WTC11 (cell line): ENCODE measurements around the gene C17orf78. TPM values are rescaled to one million over a fixed set of nuclear protein-coding genes. Genes with fewer than 3 reads are reported as not detected.
A peak's percentile ranks its signal among the peaks of the same experiment; 100 is the strongest.

Source experiments
- ATAC-seq: fragments of 200-7000 bp; cut with Tn5 transposase; 2 replicates; pipeline ENCODE4 v1.10.0; 2021; ENCODE audit warnings: mild to moderate bottlenecking, moderate library complexity
- CTCF ChIA-PET: fragments of 300-600 bp; sonication (Branson Sonifier 250); formaldehyde crosslinking; loops from one replicate; lab custom pipeline; 2021; ENCODE audit warnings: antibody characterized with exemption; lab: Charles Lee
- POLR2A ChIA-PET: fragments of 350-600 bp; sonication (Branson Sonifier 250); formaldehyde crosslinking; loops from one replicate; lab custom pipeline; 2021; ENCODE audit warnings: antibody characterized with exemption; lab: Charles Lee
- DNase-seq: peaks from one replicate; pipeline ENCODE4 v3.0.0; 2021; ENCODE audit warnings: low spot score
- H3K27ac Mint-ChIP-seq: 2 replicates; pipeline ENCODE4 v1.8.0; 2021; ENCODE audit warnings: mixed read lengths
- H3K27me3 Mint-ChIP-seq: 2 replicates; pipeline ENCODE4 v1.8.0; 2021; ENCODE audit warnings: low read depth, mild to moderate bottlenecking, moderate library complexity, mixed read lengths
- H3K36me3 Mint-ChIP-seq: 2 replicates; pipeline ENCODE4 v1.8.0; 2021; ENCODE audit warnings: mixed read lengths
- H3K4me1 Mint-ChIP-seq: 2 replicates; pipeline ENCODE4 v1.8.0; 2022; ENCODE audit warnings: mixed read lengths
- H3K4me3 Mint-ChIP-seq: 2 replicates; pipeline ENCODE4 v1.8.0; 2021; ENCODE audit warnings: mild to moderate bottlenecking, moderate library complexity, mixed read lengths
- H3K9me3 Mint-ChIP-seq: 2 replicates; pipeline ENCODE4 v1.8.0; 2021; ENCODE audit warnings: mixed read lengths
- ATF1 ChIP-seq: sonication (generic); formaldehyde crosslinking; IDR thresholded peaks from 2 replicates; pipeline ENCODE4 v1.8.1; 2023; ENCODE audit warnings: mild to moderate bottlenecking, moderate library complexity, missing genetic modification reagents
- ESRRA ChIP-seq: sonication (generic); formaldehyde crosslinking; IDR thresholded peaks from 2 replicates; pipeline ENCODE4 v1.8.1; 2022; ENCODE audit warnings: mild to moderate bottlenecking, missing genetic modification reagents, borderline replicate concordance
- FOXJ3 ChIP-seq: sonication (generic); formaldehyde crosslinking; IDR thresholded peaks from 2 replicates; pipeline ENCODE4 v1.9.0; 2021; ENCODE audit warnings: missing genetic modification reagents, mild to moderate bottlenecking, borderline replicate concordance
- HMGA2 ChIP-seq: fragments of 250-450 bp; sonication (Bioruptor Pico); IDR thresholded peaks from 2 replicates; pipeline ENCODE4 v1.4.0; 2021; ENCODE audit warnings: mild to moderate bottlenecking, moderate library complexity
- IRF2 ChIP-seq: sonication (generic); formaldehyde crosslinking; IDR thresholded peaks from 2 replicates; pipeline ENCODE4 v1.8.0; 2022; ENCODE audit warnings: low read depth, missing genetic modification reagents, borderline replicate concordance
- KAT7 ChIP-seq: sonication (generic); formaldehyde crosslinking; IDR thresholded peaks from 2 replicates; pipeline ENCODE4 v1.8.1; 2023; ENCODE audit warnings: missing genetic modification reagents, mild to moderate bottlenecking, borderline replicate concordance
- MYBL2 ChIP-seq: sonication (generic); formaldehyde crosslinking; IDR thresholded peaks from 2 replicates; pipeline ENCODE4 v1.8.1; 2023; ENCODE audit warnings: mild to moderate bottlenecking, moderate library complexity, missing genetic modification reagents
- NFE2L1 ChIP-seq: sonication (generic); formaldehyde crosslinking; IDR thresholded peaks from 2 replicates; pipeline ENCODE4 v1.8.1; 2023; ENCODE audit warnings: missing genetic modification reagents
- OVOL2 ChIP-seq: fragments of 250-450 bp; sonication (Bioruptor Pico); IDR thresholded peaks from 2 replicates; pipeline ENCODE4 v1.9.0; 2021; ENCODE audit warnings: mild to moderate bottlenecking, borderline replicate concordance
- SMAD4 ChIP-seq: sonication (generic); formaldehyde crosslinking; IDR thresholded peaks from 2 replicates; pipeline ENCODE4 v1.8.0; 2022; ENCODE audit warnings: mild to moderate bottlenecking, missing genetic modification reagents
- TCF7 ChIP-seq: sonication (generic); formaldehyde crosslinking; IDR thresholded peaks from 2 replicates; pipeline ENCODE4 v1.8.0; 2022; ENCODE audit warnings: mild to moderate bottlenecking, low read depth, missing genetic modification reagents, moderate library complexity
- ZNF219 ChIP-seq: sonication (generic); formaldehyde crosslinking; IDR thresholded peaks from 2 replicates; pipeline ENCODE4 v1.8.0; 2023; ENCODE audit warnings: missing genetic modification reagents, mild to moderate bottlenecking, borderline replicate concordance
- ZNF416 ChIP-seq: fragments of 250-450 bp; sonication (Bioruptor Pico); IDR thresholded peaks from 2 replicates; pipeline ENCODE4 v1.9.0; 2021; ENCODE audit warnings: mild to moderate bottlenecking, inconsistent platforms
- ZNF671 ChIP-seq: fragments of 250-450 bp; sonication (Bioruptor Pico); IDR thresholded peaks from 2 replicates; pipeline ENCODE4 v1.8.0; 2021; ENCODE audit warnings: mild to moderate bottlenecking
- total RNA-seq: library from RNA; stranded (reverse); gene quantifications from 3 replicates; pipeline ENCODE4 v1.2.3, GENCODE V29; 2021
- TF ChIP-seq, protein P1 (sequence below): fragments of 250-450 bp; sonication (Bioruptor Pico); IDR thresholded peaks from 2 replicates; pipeline ENCODE4 v1.9.0; 2021; ENCODE audit warnings: mild to moderate bottlenecking
- TF ChIP-seq, protein P2 (sequence below): sonication (generic); formaldehyde crosslinking; IDR thresholded peaks from 2 replicates; pipeline ENCODE4 v1.8.1; 2023; ENCODE audit warnings: mild to moderate bottlenecking, missing genetic modification reagents, borderline replicate concordance
- TF ChIP-seq, protein P3 (sequence below): sonication (generic); formaldehyde crosslinking; IDR thresholded peaks from 2 replicates; pipeline ENCODE4 v1.8.1; 2022; ENCODE audit warnings: low read depth, missing genetic modification reagents, borderline replicate concordance
- TF ChIP-seq, protein P4 (sequence below): sonication (generic); formaldehyde crosslinking; IDR thresholded peaks from 2 replicates; pipeline ENCODE4 v1.8.1; 2023; ENCODE audit warnings: mild to moderate bottlenecking, missing genetic modification reagents
- TF ChIP-seq, protein P5 (sequence below): sonication (generic); formaldehyde crosslinking; IDR thresholded peaks from 2 replicates; pipeline ENCODE4 v1.8.0; 2022; ENCODE audit warnings: mild to moderate bottlenecking, missing genetic modification reagents

C17orf78 gene
- total RNA-seq, 1 experiment from 2014 or later, result not detected

DNA sequence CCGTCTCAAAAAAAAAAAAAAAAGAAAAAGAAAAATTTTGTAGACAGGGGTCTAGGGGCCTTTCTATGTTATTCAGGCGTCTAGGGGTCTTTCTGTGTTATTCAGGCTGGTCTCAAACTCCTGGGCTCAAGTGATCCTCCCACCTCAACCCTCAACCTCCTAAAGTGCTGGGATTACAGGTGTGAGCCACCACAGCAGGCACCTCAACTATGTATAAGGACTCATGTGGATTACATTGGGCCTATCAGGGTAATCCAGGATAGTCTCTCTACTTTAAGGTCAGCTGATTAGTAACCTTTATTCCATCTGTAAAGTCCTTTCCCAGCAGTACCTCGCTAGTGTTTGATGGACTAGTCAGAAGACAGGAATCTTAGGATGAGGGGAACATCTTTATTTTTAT lies 53.3 kb downstream of the C17orf78 start:
- peaks cover 34% of the 10 kb centered on the region for H3K36me3 Mint-ChIP-seq
- no peak for TF ChIP-seq NFE2L1 (CRISPR knock-in tag)
- POLR2A ChIA-PET, result interaction anchor here (0.7 kb wide), 1 partner anchor 42 kb away, joined by 5 read pairs; no protein-coding TSS in a partner anchor
- no peaks in the 10 kb centered on the region for H3K4me1 Mint-ChIP-seq
- ATAC-seq, result no peak
- no peak overlapping the region for H3K4me3 Mint-ChIP-seq
- H3K27ac Mint-ChIP-seq, result no peak overlapping the region
- H3K27me3 Mint-ChIP-seq, result no peaks in the 10 kb centered on the region
- no peak for DNase-seq
- CTCF ChIA-PET, result interaction anchor here (0.7 kb wide), 1 partner anchor 8 kb away, joined by 5 read pairs; no protein-coding TSS in a partner anchor
- no peaks in the 10 kb centered on the region for H3K9me3 Mint-ChIP-seq

DNA sequence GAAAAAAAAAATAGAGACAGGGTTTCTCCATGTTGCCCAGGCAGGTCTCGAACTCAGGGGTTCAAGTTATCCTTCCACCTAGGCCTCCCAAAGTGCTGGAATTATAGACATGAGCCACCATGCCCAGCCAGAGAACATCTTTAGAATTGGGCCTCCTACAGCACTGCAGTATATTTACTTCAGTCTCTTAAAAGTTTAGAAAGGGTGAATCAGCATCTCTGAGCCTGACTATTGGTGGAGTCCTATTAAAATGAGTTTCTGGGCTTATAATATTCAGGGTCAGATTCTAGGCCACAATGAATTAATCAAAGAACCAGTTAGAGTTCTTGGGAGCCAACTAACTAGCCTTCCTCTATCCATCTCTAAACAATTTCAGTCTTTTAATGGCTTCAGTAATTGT lies 53.7 kb downstream of the C17orf78 start:
- CTCF ChIA-PET, result interaction anchor here (1.0 kb wide), 1 partner anchor 8 kb away, joined by 3 read pairs; no protein-coding TSS in a partner anchor
- Mint-ChIP-seq H3K27me3 (no peaks in the 10 kb centered on the region), H3K36me3 (peaks cover 34% of the 10 kb centered on the region)

DNA sequence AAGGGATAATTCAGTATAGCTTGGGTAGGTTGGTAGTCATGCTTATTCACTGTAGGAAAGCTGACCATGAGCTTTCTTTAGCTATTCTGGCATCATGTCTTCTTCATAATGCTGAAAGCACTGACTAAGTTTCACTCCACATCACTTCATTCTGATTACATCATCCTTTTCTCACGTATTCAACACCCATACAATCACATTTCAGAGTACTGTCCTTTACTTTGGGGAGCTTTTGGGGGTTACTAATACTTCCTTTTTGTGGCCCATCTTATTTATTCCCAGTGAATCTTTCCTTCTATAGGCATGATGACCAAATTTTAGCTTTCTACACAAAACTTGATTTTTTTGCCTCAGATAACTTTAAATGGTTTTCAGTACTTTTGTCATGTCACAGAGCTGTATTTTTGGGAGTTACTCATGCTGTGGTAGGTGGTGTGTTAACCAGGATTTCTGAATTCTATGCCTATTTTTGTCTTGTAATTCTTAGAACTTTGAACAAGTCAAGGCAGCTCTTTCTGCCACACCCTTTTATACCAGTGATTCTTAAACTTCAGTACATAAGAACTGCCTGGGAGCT lies 54.4 kb downstream of the C17orf78 start:
- no peaks in the 10 kb centered on the region for H3K27me3 Mint-ChIP-seq
- no peaks in the 10 kb centered on the region for H3K9me3 Mint-ChIP-seq
- DNase-seq, result no peak
- H3K4me3 Mint-ChIP-seq, result no peak overlapping the region
- no peak for ATAC-seq
- ChIA-PET POLR2A (no interaction called here), CTCF (interaction anchor here (0.9 to 1.0 kb wide), 2 partner anchors 8 to 140 kb away, joined by 3 read pairs; no protein-coding TSS in a partner anchor)
- H3K36me3 Mint-ChIP-seq, result peaks cover 29% of the 10 kb centered on the region
- no peaks in the 10 kb centered on the region for H3K4me1 Mint-ChIP-seq
- H3K27ac Mint-ChIP-seq, result peak overlapping the region; percentile 10
- TF ChIP-seq KAT7 (CRISPR knock-in tag) (no peak), OVOL2 (CRISPR knock-in tag) (no peak), SMAD4 (no peak), MYBL2 (CRISPR knock-in tag) (no peak), ZNF416 (CRISPR knock-in tag) (no peak), ZNF219 (CRISPR knock-in tag) (no peak), FOXJ3 (CRISPR knock-in tag) (no peak), TCF7 (CRISPR knock-in tag) (no peak), ATF1 (CRISPR knock-in tag) (no peak), HMGA2 (CRISPR knock-in tag) (no peak), IRF2 (CRISPR knock-in tag) (no peak), ZNF671 (no peak), ESRRA (CRISPR knock-in tag) (no peak)
- TF ChIP-seq, protein P1, sequence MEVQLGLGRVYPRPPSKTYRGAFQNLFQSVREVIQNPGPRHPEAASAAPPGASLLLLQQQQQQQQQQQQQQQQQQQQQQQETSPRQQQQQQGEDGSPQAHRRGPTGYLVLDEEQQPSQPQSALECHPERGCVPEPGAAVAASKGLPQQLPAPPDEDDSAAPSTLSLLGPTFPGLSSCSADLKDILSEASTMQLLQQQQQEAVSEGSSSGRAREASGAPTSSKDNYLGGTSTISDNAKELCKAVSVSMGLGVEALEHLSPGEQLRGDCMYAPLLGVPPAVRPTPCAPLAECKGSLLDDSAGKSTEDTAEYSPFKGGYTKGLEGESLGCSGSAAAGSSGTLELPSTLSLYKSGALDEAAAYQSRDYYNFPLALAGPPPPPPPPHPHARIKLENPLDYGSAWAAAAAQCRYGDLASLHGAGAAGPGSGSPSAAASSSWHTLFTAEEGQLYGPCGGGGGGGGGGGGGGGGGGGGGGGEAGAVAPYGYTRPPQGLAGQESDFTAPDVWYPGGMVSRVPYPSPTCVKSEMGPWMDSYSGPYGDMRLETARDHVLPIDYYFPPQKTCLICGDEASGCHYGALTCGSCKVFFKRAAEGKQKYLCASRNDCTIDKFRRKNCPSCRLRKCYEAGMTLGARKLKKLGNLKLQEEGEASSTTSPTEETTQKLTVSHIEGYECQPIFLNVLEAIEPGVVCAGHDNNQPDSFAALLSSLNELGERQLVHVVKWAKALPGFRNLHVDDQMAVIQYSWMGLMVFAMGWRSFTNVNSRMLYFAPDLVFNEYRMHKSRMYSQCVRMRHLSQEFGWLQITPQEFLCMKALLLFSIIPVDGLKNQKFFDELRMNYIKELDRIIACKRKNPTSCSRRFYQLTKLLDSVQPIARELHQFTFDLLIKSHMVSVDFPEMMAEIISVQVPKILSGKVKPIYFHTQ (CRISPR knock-in tag), result no peak
- TF ChIP-seq, protein P2, sequence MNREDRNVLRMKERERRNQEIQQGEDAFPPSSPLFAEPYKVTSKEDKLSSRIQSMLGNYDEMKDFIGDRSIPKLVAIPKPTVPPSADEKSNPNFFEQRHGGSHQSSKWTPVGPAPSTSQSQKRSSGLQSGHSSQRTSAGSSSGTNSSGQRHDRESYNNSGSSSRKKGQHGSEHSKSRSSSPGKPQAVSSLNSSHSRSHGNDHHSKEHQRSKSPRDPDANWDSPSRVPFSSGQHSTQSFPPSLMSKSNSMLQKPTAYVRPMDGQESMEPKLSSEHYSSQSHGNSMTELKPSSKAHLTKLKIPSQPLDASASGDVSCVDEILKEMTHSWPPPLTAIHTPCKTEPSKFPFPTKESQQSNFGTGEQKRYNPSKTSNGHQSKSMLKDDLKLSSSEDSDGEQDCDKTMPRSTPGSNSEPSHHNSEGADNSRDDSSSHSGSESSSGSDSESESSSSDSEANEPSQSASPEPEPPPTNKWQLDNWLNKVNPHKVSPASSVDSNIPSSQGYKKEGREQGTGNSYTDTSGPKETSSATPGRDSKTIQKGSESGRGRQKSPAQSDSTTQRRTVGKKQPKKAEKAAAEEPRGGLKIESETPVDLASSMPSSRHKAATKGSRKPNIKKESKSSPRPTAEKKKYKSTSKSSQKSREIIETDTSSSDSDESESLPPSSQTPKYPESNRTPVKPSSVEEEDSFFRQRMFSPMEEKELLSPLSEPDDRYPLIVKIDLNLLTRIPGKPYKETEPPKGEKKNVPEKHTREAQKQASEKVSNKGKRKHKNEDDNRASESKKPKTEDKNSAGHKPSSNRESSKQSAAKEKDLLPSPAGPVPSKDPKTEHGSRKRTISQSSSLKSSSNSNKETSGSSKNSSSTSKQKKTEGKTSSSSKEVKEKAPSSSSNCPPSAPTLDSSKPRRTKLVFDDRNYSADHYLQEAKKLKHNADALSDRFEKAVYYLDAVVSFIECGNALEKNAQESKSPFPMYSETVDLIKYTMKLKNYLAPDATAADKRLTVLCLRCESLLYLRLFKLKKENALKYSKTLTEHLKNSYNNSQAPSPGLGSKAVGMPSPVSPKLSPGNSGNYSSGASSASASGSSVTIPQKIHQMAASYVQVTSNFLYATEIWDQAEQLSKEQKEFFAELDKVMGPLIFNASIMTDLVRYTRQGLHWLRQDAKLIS (CRISPR knock-in tag), result no peak
- TF ChIP-seq, protein P3, sequence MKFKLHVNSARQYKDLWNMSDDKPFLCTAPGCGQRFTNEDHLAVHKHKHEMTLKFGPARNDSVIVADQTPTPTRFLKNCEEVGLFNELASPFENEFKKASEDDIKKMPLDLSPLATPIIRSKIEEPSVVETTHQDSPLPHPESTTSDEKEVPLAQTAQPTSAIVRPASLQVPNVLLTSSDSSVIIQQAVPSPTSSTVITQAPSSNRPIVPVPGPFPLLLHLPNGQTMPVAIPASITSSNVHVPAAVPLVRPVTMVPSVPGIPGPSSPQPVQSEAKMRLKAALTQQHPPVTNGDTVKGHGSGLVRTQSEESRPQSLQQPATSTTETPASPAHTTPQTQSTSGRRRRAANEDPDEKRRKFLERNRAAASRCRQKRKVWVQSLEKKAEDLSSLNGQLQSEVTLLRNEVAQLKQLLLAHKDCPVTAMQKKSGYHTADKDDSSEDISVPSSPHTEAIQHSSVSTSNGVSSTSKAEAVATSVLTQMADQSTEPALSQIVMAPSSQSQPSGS (CRISPR knock-in tag), result no peak
- TF ChIP-seq, protein P4, sequence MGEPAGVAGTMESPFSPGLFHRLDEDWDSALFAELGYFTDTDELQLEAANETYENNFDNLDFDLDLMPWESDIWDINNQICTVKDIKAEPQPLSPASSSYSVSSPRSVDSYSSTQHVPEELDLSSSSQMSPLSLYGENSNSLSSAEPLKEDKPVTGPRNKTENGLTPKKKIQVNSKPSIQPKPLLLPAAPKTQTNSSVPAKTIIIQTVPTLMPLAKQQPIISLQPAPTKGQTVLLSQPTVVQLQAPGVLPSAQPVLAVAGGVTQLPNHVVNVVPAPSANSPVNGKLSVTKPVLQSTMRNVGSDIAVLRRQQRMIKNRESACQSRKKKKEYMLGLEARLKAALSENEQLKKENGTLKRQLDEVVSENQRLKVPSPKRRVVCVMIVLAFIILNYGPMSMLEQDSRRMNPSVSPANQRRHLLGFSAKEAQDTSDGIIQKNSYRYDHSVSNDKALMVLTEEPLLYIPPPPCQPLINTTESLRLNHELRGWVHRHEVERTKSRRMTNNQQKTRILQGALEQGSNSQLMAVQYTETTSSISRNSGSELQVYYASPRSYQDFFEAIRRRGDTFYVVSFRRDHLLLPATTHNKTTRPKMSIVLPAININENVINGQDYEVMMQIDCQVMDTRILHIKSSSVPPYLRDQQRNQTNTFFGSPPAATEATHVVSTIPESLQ (CRISPR knock-in tag), result no peak
- TF ChIP-seq, protein P5, sequence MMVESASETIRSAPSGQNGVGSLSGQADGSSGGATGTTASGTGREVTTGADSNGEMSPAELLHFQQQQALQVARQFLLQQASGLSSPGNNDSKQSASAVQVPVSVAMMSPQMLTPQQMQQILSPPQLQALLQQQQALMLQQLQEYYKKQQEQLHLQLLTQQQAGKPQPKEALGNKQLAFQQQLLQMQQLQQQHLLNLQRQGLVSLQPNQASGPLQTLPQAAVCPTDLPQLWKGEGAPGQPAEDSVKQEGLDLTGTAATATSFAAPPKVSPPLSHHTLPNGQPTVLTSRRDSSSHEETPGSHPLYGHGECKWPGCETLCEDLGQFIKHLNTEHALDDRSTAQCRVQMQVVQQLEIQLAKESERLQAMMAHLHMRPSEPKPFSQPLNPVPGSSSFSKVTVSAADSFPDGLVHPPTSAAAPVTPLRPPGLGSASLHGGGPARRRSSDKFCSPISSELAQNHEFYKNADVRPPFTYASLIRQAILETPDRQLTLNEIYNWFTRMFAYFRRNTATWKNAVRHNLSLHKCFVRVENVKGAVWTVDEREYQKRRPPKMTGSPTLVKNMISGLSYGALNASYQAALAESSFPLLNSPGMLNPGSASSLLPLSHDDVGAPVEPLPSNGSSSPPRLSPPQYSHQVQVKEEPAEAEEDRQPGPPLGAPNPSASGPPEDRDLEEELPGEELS, result no peak

More for the DNA sequence above, 53.7 kb downstream of the C17orf78 start:
- POLR2A ChIA-PET, result no interaction called here
- DNase-seq (no peak), ATAC-seq (no peak)
- Mint-ChIP-seq H3K9me3 (no peaks in the 10 kb centered on the region), H3K4me3 (no peak overlapping the region), H3K27ac (peak overlapping the region; percentile 10), H3K4me1 (no peaks in the 10 kb centered on the region)
- TF ChIP-seq HMGA2 (CRISPR knock-in tag), result no peak
- TF ChIP-seq OVOL2 (CRISPR knock-in tag), result no peak
